Loucy (cell line): ENCODE data around the gene REEP6.

Experiments
- H2AFZ ChIP-seq: fragments of 200-600 bp; sonication (generic); 2 replicates; pipeline ENCODE4 v1.6.0; 2016; ENCODE audit warnings: antibody characterized with exemption, mild to moderate bottlenecking, low read length, moderate library complexity
- H3F3A ChIP-seq: fragments of 200-600 bp; 2 replicates; pipeline ENCODE4 v1.6.0; 2016; ENCODE audit warnings: antibody characterized with exemption, low read depth, mild to moderate bottlenecking
- H3K27me3 ChIP-seq: fragments of 200-600 bp; sonication (generic); 2 replicates; pipeline ENCODE4 v1.6.1; 2014; ENCODE audit warnings: low read length, mild to moderate bottlenecking; ENCODE audit not compliant: insufficient read depth, poor library complexity, severe bottlenecking
- H3K36me3 ChIP-seq: fragments of 200-600 bp; sonication (generic); 2 replicates; pipeline ENCODE4 v1.6.1; 2016; ENCODE audit warnings: low read length; ENCODE audit not compliant: insufficient read depth
- H3K4me1 ChIP-seq: fragments of 200-600 bp; sonication (generic); 2 replicates; pipeline ENCODE4 v1.5.1; 2014; ENCODE audit warnings: low read length, mild to moderate bottlenecking; ENCODE audit not compliant: insufficient read depth, poor library complexity, severe bottlenecking
- H3K4me2 ChIP-seq: fragments of 200-600 bp; sonication (generic); 2 replicates; pipeline ENCODE4 v1.6.0; 2014; ENCODE audit warnings: antibody characterized with exemption, low read length, low read depth, mild to moderate bottlenecking; ENCODE audit not compliant: poor library complexity, severe bottlenecking
- H3K4me3 ChIP-seq: fragments of 200-600 bp; sonication (generic); 2 replicates; pipeline ENCODE4 v1.5.1; 2014; ENCODE audit warnings: low read length, mild to moderate bottlenecking, mixed read lengths; ENCODE audit not compliant: poor library complexity, severe bottlenecking
- H3K79me2 ChIP-seq: fragments of 200-600 bp; sonication (generic); 2 replicates; pipeline ENCODE4 v1.6.1; 2014; ENCODE audit warnings: low read length; ENCODE audit not compliant: insufficient read depth
- H3K9ac ChIP-seq: fragments of 200-600 bp; sonication (generic); 2 replicates; pipeline ENCODE4 v1.6.0; 2014; ENCODE audit warnings: mild to moderate bottlenecking, low read depth, low read length, moderate library complexity; ENCODE audit not compliant: poor library complexity, severe bottlenecking
- H3K9me2 ChIP-seq: fragments of 200-600 bp; sonication (generic); replicated peaks from 2 replicates; pipeline ENCODE4 v1.6.1; 2016; ENCODE audit warnings: low read depth, low read length, mixed read lengths
- H3K9me3 ChIP-seq: fragments of 200-600 bp; sonication (generic); 2 replicates; pipeline ENCODE4 v1.6.1; 2014; ENCODE audit warnings: mild to moderate bottlenecking, antibody characterized with exemption, low read length, low read depth; ENCODE audit not compliant: insufficient read depth
- H4K20me1 ChIP-seq: fragments of 200-600 bp; sonication (generic); 2 replicates; pipeline ENCODE4 v1.6.0; 2014; ENCODE audit warnings: antibody characterized with exemption, low read length, mild to moderate bottlenecking; ENCODE audit not compliant: insufficient read depth, poor library complexity, severe bottlenecking
- EZH2phosphoT487 ChIP-seq: fragments of 200-600 bp; IDR thresholded peaks from 2 replicates; pipeline ENCODE4 v1.6.1; 2018; ENCODE audit warnings: antibody characterized with exemption, mild to moderate bottlenecking, moderate library complexity, borderline replicate concordance
- TF ChIP-seq, protein P1 (sequence below): fragments of 200-600 bp; sonication (generic); conservative IDR thresholded peaks from 2 replicates; pipeline ENCODE4 v1.5.1; 2014; ENCODE audit warnings: mild to moderate bottlenecking, antibody characterized with exemption, low read length

Gene REEP6

GRCh38 chr19:1457031-1457739 lies 33.8 kb upstream of the REEP6 start:
- Histone ChIP-seq H3K4me3 (no peak overlapping the region), H3K4me1 (peaks cover 8% of the 10 kb centered on the region), H3K79me2 (no peaks in the 10 kb centered on the region), H3K9ac (no peak overlapping the region), H4K20me1 (no peaks in the 10 kb centered on the region), H3K9me2 (no peaks in the 10 kb centered on the region), H3K36me3 (no peaks in the 10 kb centered on the region), H3K4me2 (no peak overlapping the region), H2AFZ (no peak overlapping the region), H3F3A (no peaks in the 10 kb centered on the region), H3K27me3 (no peaks in the 10 kb centered on the region), H3K9me3 (no peaks in the 10 kb centered on the region)
- TF ChIP-seq, protein P1, sequence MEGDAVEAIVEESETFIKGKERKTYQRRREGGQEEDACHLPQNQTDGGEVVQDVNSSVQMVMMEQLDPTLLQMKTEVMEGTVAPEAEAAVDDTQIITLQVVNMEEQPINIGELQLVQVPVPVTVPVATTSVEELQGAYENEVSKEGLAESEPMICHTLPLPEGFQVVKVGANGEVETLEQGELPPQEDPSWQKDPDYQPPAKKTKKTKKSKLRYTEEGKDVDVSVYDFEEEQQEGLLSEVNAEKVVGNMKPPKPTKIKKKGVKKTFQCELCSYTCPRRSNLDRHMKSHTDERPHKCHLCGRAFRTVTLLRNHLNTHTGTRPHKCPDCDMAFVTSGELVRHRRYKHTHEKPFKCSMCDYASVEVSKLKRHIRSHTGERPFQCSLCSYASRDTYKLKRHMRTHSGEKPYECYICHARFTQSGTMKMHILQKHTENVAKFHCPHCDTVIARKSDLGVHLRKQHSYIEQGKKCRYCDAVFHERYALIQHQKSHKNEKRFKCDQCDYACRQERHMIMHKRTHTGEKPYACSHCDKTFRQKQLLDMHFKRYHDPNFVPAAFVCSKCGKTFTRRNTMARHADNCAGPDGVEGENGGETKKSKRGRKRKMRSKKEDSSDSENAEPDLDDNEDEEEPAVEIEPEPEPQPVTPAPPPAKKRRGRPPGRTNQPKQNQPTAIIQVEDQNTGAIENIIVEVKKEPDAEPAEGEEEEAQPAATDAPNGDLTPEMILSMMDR = no peak

DNA sequence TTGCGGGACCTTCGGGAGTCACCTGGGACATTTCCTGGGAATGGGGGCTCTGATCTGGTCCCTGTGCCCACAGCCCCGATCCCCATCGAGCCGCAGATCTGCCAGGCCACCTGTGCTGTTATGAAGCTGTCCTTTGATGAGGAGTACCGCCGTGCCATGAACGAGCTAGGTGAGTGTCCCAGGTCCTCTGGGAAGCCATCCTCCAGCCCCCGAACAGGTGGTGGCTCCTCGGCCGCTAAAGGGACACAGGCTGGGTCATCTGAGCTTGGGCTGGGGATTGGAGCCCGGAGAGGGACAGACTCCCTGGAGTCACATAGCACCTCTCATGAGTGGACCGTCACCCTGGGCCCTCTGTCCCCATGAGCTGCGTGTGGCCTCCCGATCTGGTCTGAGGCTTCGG lies 33.1 kb upstream of the REEP6 start:
- H4K20me1 ChIP-seq = no peaks in the 10 kb centered on the region

DNA sequence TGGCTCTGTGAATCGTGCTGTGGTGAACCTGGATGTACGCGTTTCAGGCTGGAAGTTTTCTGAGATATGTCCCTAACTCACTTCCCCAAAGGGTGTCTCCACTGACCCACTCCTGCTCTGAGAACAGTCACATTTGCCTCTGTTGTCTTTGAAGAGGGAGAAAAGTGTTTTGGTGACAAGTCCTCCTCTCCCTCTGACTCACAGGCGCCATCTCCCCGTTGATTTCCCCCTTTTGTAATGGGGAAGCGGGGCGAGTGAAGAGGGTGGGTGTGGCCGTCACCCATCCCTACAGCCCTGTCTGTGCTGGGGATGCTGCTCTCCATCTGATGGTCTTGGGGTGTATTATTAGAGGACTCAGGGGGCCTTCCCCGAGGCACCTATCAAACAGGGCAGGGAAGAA lies 31.5 kb upstream of the REEP6 start:
- H3K4me3 ChIP-seq = no peak overlapping the region
- no peaks in the 10 kb centered on the region for H3K27me3 ChIP-seq

More for the DNA sequence above, 33.1 kb upstream of the REEP6 start:
- Histone ChIP-seq H3K27me3 (no peaks in the 10 kb centered on the region), H3K4me2 (no peak overlapping the region), H3K4me1 (peaks cover 8% of the 10 kb centered on the region), H3K79me2 (no peaks in the 10 kb centered on the region), H3K9ac (no peak overlapping the region), H3K9me2 (no peaks in the 10 kb centered on the region), H3K4me3 (no peak overlapping the region), H3K9me3 (no peaks in the 10 kb centered on the region), H3F3A (no peaks in the 10 kb centered on the region), H3K36me3 (no peaks in the 10 kb centered on the region), H2AFZ (no peak overlapping the region)
- TF ChIP-seq, protein P1 = no peak
- no peak for TF ChIP-seq EZH2phosphoT487

More for the DNA sequence above, 31.5 kb upstream of the REEP6 start:
- Histone ChIP-seq H3K4me2 (no peak overlapping the region), H3K9me2 (no peaks in the 10 kb centered on the region), H4K20me1 (no peaks in the 10 kb centered on the region), H3K9me3 (no peaks in the 10 kb centered on the region), H3K36me3 (no peaks in the 10 kb centered on the region), H3K4me1 (peaks cover 8% of the 10 kb centered on the region), H3K79me2 (no peaks in the 10 kb centered on the region), H3F3A (no peaks in the 10 kb centered on the region), H2AFZ (no peak overlapping the region), H3K9ac (no peak overlapping the region)
- TF ChIP-seq, protein P1 = no peak
- no peak for TF ChIP-seq EZH2phosphoT487
